ENCODE data around the gene GNB1L. TPM values are rescaled to one million over a fixed set of nuclear protein-coding genes. Genes with fewer than 3 reads are reported as not detected.

GNB1L gene
- total and polyA plus RNA-seq, 9 of the 15 experiments (the other 6 are each of a cell fraction or from before 2014, with no cell fraction given) = 0.56 to 50.5 (median 10.2) TPM

GRCh38 chr22:19885841-19886592 is 31.3 kb upstream of the GNB1L start (continued):
- TF ChIP-seq RERE (CRISPR knock-in tag; IDR thresholded peaks at IDR 0.05; ENCODE audit: borderline replicate concordance) (no peak), SP2 (IDR thresholded peaks at IDR 0.05; ENCODE audit: extremely low read depth, low read depth, low read length, poor library complexity, severe bottlenecking) (no peak), DNMT1 (IDR thresholded peaks at IDR 0.05) (0 out of 2 replicates have a peak, but pooled peaks have one; percentile 31), SMAD2 (IDR thresholded peaks at IDR 0.05; ENCODE audit: low read depth, low read length) (no peak), MLLT1 (IDR thresholded peaks at IDR 0.05) (no peak), POLR2G (IDR thresholded peaks at IDR 0.05; ENCODE audit: low read depth, low read length) (peak; percentile 41), NEUROD1 (IDR thresholded peaks at IDR 0.05; ENCODE audit: borderline replicate concordance, low read depth, low read length, partially characterized antibody) (no peak), ZNF655 (CRISPR knock-in tag; IDR thresholded peaks at IDR 0.05) (no peak), RAD21 (CRISPR knock-in tag; conservative IDR thresholded peaks at IDR 0.05 in 1 of 2, IDR thresholded peaks at IDR 0.05 in 1 of 2) (no peak), BCLAF1 (IDR thresholded peaks at IDR 0.05; ENCODE audit: borderline replicate concordance in 1 of 2, control insufficient read depth in 1 of 2, low read depth in 2 of 2, low read length in 1 of 2) (no peak)
